Measurements from ENCODE around the gene ATP2C2.
"Not testable (repeated sequence)": the region's sequence is repeated elsewhere in the genome, so short reads cannot be mapped to it uniquely, and the experiment has no call there.

The ATP2C2 gene

GRCh38 chr16:84340325-84341040, 27.9 kb upstream of the ATP2C2 start:
- no peak overlapping the region for H3K4me3 ChIP-seq (ENCODE audit: low read length)
- no peak for DNase-seq (ENCODE audit: low read depth)
- no peak for TF ChIP-seq CTCF (conservative IDR thresholded peaks at IDR 0.05; ENCODE audit: low read length)

- H3K4me3 ChIP-seq (ENCODE audit: low read length) = no peak overlapping the region
- DNase-seq (ENCODE audit: low read depth) = no peak
- TF ChIP-seq CTCF (conservative IDR thresholded peaks at IDR 0.05; ENCODE audit: low read length) = no peak
Observed at GRCh38 chr16:84341528-84342295, 26.6 kb upstream of the ATP2C2 start.

- not testable (repeated sequence) for DNase-seq (ENCODE audit: low read depth); H3K4me3 ChIP-seq (ENCODE audit: low read length)
Observed at GRCh38 chr16:84343800-84344199, 24.5 kb upstream of the ATP2C2 start.

- H3K4me3 ChIP-seq (ENCODE audit: low read length) = no peak overlapping the region
- TF ChIP-seq CTCF (conservative IDR thresholded peaks at IDR 0.05; ENCODE audit: low read length) = no peak
- no peak for DNase-seq (ENCODE audit: low read depth)
Observed at GRCh38 chr16:84344781-84345180, 23.6 kb upstream of the ATP2C2 start.

GRCh38 chr16:84347161-84347560, 21.2 kb upstream of the ATP2C2 start:
- no peak overlapping the region for H3K4me3 ChIP-seq (ENCODE audit: low read length)
- TF ChIP-seq CTCF (conservative IDR thresholded peaks at IDR 0.05; ENCODE audit: low read length) = no peak
- no peak for DNase-seq (ENCODE audit: low read depth)

- DNase-seq (ENCODE audit: low read depth) = no peak
- H3K4me3 ChIP-seq (ENCODE audit: low read length) = no peak overlapping the region
Observed at GRCh38 chr16:84348386-84348888, 19.9 kb upstream of the ATP2C2 start.

More at GRCh38 chr16:84348386-84348888, 19.9 kb upstream of the ATP2C2 start:
- no peak for TF ChIP-seq CTCF (conservative IDR thresholded peaks at IDR 0.05; ENCODE audit: low read length)
